ENCODE measurements around the gene ZNF398. TPM values are rescaled to one million over a fixed set of nuclear protein-coding genes. Genes with fewer than 3 reads are reported as not detected.

ZNF398 gene
- total and polyA plus RNA-seq, 9 of the 15 experiments (the other 6 are each of a cell fraction or from before 2014, with no cell fraction given): 4.0 to 18.6 (median 10.4) TPM

DNA sequence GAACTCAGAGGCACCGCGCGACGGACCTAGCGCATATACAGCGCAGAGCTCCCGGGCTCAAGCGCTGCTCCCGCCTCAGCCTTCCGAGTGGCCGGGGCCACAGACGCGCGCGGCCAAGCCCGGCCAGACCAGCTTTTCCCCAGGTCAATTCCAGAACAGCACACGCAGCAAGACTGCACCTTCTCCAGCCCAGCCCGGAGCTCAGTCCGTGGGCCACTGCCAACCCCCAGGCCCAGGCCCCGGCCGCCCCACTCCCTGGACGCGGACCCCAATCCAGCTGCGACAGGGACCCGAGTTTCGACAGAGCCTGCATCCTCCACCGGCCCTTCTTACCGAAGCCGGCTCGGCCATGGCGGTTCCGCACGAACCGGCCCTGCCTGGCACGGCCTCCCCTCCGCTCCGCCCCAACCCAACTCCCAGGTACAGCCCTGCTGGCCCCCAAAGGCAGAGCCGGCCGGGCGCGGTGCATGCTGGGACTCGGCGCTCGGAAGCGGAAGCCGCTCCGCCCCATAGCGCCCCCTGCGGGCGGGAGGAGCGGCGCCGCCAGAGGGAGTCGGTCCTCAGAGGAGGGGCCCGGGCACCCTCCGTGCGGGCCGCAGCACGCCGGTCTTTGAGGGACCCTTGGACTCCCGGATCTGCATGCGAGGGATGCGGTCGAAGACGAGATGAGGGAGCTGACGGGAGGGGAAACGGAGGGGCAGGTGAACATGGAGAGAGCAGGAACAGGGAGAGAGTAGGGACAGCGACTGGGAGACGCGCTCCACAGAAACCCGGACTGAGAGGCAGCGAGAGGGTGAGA lies 21.2 kb upstream of the ZNF398 start, which contains the start of gene ZNF425 (continued):
- TF ChIP-seq ZNF699 (CRISPR knock-in tag; IDR thresholded peaks at IDR 0.05; ENCODE audit: insufficient replicate concordance) (no peak), GABPA (tag; conservative IDR thresholded peaks at IDR 0.05; ENCODE audit: low read depth) (peak; percentile 94), ZNF561 (CRISPR knock-in tag; conservative IDR thresholded peaks at IDR 0.05) (no peak), PPARD (CRISPR knock-in tag; IDR thresholded peaks at IDR 0.05) (no peak), MED1 (CRISPR knock-in tag; IDR thresholded peaks at IDR 0.05; ENCODE audit: borderline replicate concordance) (no peak), NFE2L1 (tag; IDR thresholded peaks at IDR 0.05; ENCODE audit: borderline replicate concordance, low read depth) (no peak), DACH1 (IDR thresholded peaks at IDR 0.05; ENCODE audit: partially characterized antibody) (peak; percentile 27), LCOR (CRISPR knock-in tag; IDR thresholded peaks at IDR 0.05) (peak; percentile 99), PRMT5 (CRISPR knock-in tag; IDR thresholded peaks at IDR 0.05) (peak; percentile 14; the same call in 1 of the 2 replicates), KLF1 (tag; IDR thresholded peaks at IDR 0.05) (peak; percentile 84; the same call in 1 of the 2 replicates), CCNT2 (IDR thresholded peaks at IDR 0.05; ENCODE audit: borderline replicate concordance, extremely low read depth, insufficient read length, low read depth, low read length) (peak; percentile 92), ZNF444 (CRISPR knock-in tag; IDR thresholded peaks at IDR 0.05) (no peak), SAFB2 (IDR thresholded peaks at IDR 0.05; ENCODE audit: borderline replicate concordance, low read depth, low read length, severe bottlenecking) (no peak), ARHGAP35 (IDR thresholded peaks at IDR 0.05; ENCODE audit: partially characterized antibody) (peak; percentile 63), BRCA1 (IDR thresholded peaks at IDR 0.05) (no peak), BRCA1 (CRISPR knock-in tag; IDR thresholded peaks at IDR 0.05) (no peak), ATF1 (CRISPR knock-in tag; IDR thresholded peaks at IDR 0.05) (no peak), ATF1 (tag; IDR thresholded peaks at IDR 0.05) (peak; percentile 66; the same call in 1 of the 2 replicates), PURB (CRISPR knock-in tag; IDR thresholded peaks at IDR 0.05; ENCODE audit: low read depth) (0 out of 2 replicates have a peak, but pooled peaks have one; percentile 59), E4F1 (CRISPR knock-in tag; IDR thresholded peaks at IDR 0.05; ENCODE audit: borderline replicate concordance) (no peak), NFIC (IDR thresholded peaks at IDR 0.05) (peak; percentile 57; the same call in 1 of the 2 replicates), ZZZ3 (IDR thresholded peaks at IDR 0.05) (peak; percentile 93)
- TF ChIP-seq, protein P1, sequence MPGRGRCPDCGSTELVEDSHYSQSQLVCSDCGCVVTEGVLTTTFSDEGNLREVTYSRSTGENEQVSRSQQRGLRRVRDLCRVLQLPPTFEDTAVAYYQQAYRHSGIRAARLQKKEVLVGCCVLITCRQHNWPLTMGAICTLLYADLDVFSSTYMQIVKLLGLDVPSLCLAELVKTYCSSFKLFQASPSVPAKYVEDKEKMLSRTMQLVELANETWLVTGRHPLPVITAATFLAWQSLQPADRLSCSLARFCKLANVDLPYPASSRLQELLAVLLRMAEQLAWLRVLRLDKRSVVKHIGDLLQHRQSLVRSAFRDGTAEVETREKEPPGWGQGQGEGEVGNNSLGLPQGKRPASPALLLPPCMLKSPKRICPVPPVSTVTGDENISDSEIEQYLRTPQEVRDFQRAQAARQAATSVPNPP (IDR thresholded peaks at IDR 0.05; ENCODE audit: borderline replicate concordance, insufficient read depth, insufficient read length): no peak

Measured in K562 (cell line).